ENCODE results near the gene IFRD1.

IFRD1 gene, protein sequence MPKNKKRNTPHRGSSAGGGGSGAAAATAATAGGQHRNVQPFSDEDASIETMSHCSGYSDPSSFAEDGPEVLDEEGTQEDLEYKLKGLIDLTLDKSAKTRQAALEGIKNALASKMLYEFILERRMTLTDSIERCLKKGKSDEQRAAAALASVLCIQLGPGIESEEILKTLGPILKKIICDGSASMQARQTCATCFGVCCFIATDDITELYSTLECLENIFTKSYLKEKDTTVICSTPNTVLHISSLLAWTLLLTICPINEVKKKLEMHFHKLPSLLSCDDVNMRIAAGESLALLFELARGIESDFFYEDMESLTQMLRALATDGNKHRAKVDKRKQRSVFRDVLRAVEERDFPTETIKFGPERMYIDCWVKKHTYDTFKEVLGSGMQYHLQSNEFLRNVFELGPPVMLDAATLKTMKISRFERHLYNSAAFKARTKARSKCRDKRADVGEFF

DNA sequence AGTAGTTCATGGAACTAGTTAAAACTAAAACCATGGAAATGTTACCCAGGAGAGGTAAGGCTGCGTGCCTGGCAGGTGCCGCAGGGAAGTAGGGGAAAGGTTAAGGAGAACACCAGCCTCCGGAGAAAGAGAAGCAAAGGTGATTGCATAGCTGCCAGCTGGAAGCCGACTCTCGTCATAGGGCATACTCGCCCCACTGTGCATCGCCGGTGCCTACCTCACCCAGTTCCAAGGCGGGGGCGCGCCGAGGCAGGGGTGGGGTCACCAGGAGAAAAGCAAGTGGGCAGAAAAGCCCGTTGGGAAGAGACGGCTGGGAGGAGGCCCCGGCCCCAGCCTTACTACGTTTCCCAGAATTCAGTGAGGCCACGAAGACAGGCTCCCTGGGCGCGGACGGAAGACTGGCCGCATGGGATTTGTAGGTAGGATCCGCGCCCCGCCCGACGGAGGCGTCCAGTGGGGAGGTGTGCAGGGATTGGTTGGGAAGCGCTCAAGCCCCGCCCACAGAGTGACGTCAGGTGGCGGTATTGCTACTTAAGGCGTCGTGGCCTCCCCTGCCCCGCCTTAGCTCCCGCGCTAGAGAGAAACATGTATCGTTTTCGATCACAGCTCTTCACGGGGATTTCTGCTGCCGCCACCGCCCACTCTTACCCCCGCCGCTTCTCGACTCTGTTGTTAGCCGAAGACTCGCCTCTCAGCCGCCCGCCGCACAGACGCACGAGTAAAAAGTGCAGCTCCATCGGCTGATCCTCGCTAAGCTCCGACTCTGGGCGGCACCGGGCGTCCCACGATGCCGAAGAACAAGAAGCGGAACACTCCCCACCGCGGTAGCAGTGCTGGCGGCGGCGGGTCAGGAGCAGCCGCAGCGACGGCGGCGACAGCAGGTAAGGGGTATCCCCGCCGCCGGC is at the start of gene IFRD1:
Gene IFRD1 (plus strand): TSS at position 559 of the 905 bp plus-strand sequence. CDS start 229 bp downstream, at position 788.
- peak; percentile 100 for DNase-seq
- in situ Hi-C loops (cut with HindIII; ENCODE audit: low pct_ligation_motif_present, low pct_unique_long_range_greater_than_20kb, low sequenced_read_pairs), result no loop called here

DNA sequence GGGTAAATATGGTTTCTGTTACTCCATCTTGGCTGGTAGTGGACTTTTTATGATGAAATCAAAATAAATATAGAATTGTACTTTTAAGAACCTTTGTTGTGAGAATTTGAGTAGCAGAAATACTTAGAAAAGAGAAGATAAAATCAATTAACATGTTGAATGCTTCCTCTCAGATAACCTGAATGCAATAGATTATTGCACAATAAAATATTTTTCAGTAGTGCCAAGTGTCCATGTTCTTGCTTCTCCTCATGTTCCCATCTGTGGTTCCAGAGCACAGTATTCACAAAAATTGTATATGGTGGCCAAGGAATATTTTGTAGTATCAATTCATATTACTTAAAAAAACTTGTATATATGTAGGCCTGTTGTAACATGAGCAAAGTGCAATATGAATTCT is 45.9 kb upstream of the IFRD1 start:
- in situ Hi-C loops (cut with HindIII; ENCODE audit: low pct_ligation_motif_present, low pct_unique_long_range_greater_than_20kb, low sequenced_read_pairs), result loop anchor here (25.0 kb wide), 1 partner anchor 642 kb away; no protein-coding TSS in a partner anchor
- DNase-seq, result no peak

DNA sequence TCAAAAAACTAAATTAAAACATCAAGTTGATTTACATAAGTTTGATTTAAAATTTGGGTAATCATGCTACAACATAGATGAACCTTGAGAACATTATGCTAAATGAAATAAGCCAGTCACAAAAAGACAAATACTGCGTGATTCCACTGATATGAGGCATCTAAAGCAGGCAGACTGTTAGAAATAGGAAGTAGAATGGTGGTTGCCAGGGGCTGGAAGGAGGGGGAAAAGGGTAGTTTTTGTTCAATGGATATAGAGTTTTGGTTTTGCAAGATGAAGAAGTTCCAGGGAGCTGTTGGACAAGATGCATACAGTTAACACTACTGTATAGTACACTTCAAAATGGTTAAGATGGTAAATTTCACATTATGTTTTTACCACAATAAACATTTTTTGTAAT is 45.0 kb upstream of the IFRD1 start:
- in situ Hi-C loops (cut with HindIII; ENCODE audit: low pct_ligation_motif_present, low pct_unique_long_range_greater_than_20kb, low sequenced_read_pairs), result loop anchor here (25.0 kb wide), 1 partner anchor 643 kb away; no protein-coding TSS in a partner anchor
- no peak for DNase-seq

DNA sequence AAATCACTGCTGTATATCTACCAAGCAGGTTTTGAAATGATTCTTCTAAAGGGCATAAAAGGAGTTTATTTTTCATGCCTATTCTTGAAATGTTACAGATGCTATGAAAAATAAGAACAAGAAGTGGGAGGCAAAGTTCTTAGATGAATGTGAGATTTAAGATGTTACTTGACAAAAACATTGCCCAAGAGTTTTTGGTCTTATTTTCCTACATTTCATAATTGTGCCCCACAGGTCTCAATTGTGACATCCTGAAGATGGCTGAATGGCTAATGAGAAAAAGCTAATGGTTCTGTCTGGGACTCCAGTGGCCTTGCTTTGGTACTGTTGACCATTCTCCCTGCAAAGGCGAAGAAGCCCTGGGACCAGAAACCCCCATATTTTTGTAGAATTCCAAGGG is 43.0 kb upstream of the IFRD1 start:
- no peak for DNase-seq
- in situ Hi-C loops (cut with HindIII; ENCODE audit: low pct_ligation_motif_present, low pct_unique_long_range_greater_than_20kb, low sequenced_read_pairs), result loop anchor here (25.0 kb wide), 1 partner anchor 645 kb away; no protein-coding TSS in a partner anchor

DNA sequence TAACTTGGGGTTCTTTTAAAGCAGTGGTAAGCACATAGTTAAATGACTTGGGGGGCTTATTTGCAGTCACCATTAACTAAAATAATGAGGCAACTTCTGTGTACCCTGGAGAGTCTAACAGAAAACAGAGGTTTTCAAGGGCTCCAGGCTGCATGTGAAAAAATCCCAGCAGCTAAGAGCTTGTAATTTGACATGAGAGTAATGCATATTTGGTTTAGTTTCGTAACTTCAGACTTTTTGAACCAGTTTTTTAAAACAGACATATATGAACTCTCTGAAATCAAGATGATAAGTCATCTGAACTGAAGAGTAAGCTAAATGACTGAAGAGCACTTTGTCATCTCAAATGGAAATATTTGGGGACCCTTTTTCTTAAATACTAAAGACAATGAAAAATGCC is 40.2 kb upstream of the IFRD1 start:
- in situ Hi-C loops (cut with HindIII; ENCODE audit: low pct_ligation_motif_present, low pct_unique_long_range_greater_than_20kb, low sequenced_read_pairs), result loop anchor here (25.0 kb wide), 1 partner anchor 648 kb away; no protein-coding TSS in a partner anchor
- DNase-seq, result no peak

DNA sequence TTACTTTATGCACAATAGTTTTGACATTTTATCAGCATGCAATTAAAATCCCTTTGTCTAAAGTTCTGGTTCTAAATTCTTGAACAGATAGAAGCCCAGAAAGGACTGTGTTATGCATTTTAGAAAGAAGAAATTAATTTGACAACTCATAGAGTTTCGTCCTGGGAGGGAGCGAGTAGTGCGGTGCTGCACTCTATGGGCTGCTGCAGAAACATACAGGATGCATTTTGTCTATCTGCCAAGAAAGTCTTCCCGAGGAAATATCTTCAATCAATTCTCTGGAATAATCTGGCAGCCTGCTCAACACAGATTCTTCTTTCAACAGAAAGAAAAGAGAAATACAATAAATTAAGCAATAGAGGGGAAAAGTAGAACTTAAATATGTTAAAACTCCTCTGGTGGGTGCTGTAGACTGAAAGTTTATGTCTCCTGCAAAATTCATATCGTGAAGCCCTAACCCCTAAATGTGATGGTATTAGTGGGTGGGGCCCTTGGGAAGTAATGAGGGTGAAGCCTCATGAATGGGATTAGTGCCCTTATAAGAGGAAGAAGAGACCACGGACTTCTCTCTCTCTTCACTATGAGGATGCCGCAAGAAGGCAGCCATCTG is 39.0 kb upstream of the IFRD1 start:
- DNase-seq, result peak; percentile 54
- in situ Hi-C loops (cut with HindIII; ENCODE audit: low pct_ligation_motif_present, low pct_unique_long_range_greater_than_20kb, low sequenced_read_pairs), result loop anchor here (25.0 kb wide), 1 partner anchor 649 kb away; no protein-coding TSS in a partner anchor

DNA sequence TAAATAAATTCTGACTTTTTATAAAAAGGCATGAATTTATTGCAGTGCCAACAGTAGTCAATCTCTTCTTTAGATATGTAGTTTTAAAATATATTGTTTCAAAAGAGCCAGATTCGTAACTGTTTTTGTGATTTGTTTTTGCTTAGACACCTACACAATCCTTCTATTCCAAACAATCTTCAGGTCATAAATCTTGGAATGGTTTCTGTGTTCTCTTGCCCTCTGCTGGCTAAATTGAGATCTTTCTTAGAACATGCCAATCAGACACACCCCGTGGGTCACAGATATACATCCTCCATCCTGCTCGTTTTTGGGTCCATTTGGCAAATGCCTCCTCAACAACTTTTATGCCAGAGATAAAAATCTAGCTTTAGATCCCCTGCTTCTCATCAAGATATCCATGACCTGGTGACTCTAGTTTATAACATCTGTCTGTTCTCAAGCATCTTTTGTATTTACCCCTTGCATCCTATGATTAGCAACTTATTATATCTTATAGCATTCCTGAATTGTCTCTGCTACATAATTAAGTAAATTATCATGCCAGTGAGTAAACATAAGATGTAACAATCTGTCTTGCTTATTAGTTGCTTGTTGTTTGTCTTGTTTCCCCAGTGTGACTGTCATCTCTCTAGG is 35.3 kb upstream of the IFRD1 start:
- peak; percentile 75 for DNase-seq
- in situ Hi-C loops (cut with HindIII; ENCODE audit: low pct_ligation_motif_present, low pct_unique_long_range_greater_than_20kb, low sequenced_read_pairs), result loop anchor here (25.0 kb wide), 1 partner anchor 653 kb away; no protein-coding TSS in a partner anchor

DNA sequence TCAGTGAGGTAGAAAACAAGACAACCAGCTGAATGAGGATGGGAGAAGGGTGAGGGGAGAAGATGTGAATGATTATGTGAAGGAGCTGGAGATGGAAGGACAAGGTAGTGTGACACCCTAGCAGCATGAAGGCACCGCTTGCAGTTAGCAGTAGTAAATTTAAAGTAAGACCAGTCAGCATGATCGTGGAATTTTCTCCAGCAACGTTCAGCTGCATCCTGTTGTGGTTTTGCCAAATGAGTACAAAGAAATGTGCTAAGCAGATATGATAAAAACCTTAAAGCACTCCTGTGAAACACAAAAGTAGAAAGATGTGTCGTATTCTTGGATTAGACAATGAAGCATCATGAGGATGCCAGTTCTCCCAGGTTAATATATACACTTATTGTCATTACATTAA is 34.1 kb upstream of the IFRD1 start:
- no peak for DNase-seq
- in situ Hi-C loops (cut with HindIII; ENCODE audit: low pct_ligation_motif_present, low pct_unique_long_range_greater_than_20kb, low sequenced_read_pairs), result loop anchor here (25.0 kb wide), 1 partner anchor 654 kb away; no protein-coding TSS in a partner anchor

DNA sequence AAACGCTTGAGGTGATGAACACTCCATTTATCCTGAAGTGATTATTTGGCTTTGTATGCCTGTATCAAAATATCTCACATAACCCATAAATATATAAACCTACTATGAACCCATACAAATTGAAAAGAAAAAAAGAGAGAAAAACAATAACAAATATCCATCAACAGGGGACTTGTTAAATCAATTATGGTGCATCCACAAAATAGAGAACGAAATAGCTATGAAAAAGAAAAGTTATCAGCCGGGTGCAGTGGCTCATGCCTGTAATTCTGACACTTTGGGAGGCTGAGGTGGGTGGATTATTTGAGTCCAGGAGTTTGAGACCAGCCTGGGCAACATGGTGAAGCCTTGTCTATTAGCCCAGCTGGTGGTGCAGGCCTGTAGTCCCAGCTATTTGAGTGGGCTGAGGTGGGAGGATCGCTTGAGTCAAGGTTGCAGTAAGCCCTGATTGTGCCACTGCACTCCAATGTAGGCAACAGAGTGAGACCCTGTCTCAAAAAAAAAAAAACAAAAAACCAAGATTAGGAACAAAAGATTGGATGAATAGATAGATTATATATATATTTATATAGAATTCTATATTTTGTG is 30.6 kb upstream of the IFRD1 start:
- no peak for DNase-seq
- in situ Hi-C loops (cut with HindIII; ENCODE audit: low pct_ligation_motif_present, low pct_unique_long_range_greater_than_20kb, low sequenced_read_pairs), result loop anchor here (25.0 kb wide), 1 partner anchor 657 kb away; no protein-coding TSS in a partner anchor

DNA sequence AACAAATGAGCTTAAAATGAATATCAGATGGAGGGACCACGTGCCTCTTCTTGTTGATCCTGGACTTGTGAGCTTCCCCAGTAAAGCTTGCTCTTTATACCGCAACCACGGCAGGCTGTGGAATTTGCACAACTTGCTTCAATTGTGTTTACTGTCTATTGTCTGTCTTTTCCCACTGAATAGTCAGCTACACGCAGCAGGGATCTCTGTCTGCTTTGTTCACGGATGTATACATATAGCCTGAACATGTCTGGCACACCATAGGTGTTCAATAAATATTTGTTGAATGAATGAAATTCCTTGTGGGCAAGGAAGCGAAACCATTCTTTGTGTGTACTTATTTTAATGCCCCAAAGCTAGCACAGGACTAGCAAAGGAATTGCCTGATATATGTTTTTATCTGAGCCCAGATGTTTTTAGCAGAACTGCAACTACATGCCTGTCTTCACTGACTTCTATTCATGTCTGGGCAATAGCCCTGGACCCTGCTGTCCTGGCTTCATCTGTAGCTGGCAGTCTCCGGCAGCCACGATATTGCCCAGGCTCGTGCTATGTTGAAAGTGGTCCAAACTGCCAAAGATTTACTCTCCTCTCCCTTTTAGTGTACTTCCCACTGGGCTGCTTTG is 29.9 kb upstream of the IFRD1 start:
- peak; percentile 35 for DNase-seq
- in situ Hi-C loops (cut with HindIII; ENCODE audit: low pct_ligation_motif_present, low pct_unique_long_range_greater_than_20kb, low sequenced_read_pairs), result loop anchor here (25.0 kb wide), 1 partner anchor 658 kb away; no protein-coding TSS in a partner anchor

DNA sequence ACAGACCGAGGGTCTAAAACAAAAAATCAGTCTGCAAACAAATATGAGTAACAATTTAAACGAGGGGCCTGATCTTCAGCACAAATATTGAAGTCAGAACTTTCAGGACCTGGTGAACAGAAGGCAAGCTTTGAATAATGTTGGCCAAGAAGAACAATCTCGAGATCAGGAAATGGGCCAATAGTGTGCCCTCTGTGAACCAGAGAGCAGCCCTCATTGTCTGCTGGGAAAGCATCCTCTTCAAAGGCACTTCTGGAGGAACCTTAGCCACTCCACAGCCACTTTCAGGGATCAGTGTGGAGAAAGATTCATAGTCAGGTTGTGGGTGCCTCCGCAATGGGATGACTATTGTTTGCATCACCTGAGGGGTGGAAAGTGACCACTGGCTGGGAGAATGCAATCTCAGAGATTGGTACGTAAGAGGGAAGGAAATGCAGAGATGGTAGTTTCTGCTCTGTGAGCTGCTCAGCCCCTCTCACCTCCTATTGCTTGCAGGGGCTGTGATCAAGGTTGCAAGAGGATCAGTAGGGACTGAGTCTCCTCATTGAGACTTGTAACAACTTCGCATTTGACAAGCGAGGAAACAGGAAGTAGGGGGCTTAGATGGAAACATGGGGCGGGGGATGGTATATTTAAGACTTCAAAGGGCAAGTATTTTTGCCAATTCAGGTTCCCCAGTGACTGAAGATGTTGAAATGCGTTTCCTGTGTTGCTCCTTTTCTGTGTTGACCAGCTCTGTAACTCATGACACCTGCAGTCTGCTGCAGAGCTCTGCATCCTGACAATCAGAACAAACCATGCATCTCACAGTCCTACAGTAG is 28.4 kb upstream of the IFRD1 start:
- in situ Hi-C loops (cut with HindIII; ENCODE audit: low pct_ligation_motif_present, low pct_unique_long_range_greater_than_20kb, low sequenced_read_pairs), result loop anchor here (25.0 kb wide), 1 partner anchor 660 kb away; no protein-coding TSS in a partner anchor

DNA sequence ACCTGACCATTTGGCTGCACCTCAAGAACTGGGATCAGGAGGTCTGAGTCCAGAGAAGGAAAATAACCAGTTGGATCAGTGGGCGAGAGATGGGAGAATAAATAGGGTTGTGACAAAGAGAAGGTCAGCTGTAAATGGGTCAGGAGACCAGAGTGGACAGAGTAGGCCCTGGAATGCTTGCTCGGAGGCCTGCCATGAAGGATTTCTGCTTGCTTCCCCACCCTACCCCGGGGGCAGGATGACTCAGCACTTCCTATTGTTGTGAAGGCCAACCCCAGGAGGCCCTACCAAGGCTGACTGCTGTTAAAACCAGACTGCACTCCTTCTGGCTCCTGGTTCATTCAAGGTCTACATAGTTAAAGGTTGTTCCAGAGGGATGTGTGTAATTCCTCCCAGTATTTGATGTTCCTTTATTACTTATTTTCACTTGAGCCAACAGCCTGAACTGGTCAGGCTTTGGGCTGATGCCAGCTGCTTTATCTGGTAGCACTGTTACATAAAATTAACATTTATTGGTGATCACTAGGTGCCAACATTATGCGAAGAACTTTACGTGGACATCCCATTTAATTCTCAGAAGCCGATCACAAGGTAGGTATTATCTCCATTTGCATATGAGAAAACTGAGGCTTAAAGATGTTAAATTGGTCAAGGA is 27.3 kb upstream of the IFRD1 start:
- in situ Hi-C loops (cut with HindIII; ENCODE audit: low pct_ligation_motif_present, low pct_unique_long_range_greater_than_20kb, low sequenced_read_pairs), result loop anchor here (25.0 kb wide), 1 partner anchor 661 kb away; no protein-coding TSS in a partner anchor
- DNase-seq, result peak; percentile 61

More for the DNA sequence above, 28.4 kb upstream of the IFRD1 start:
- DNase-seq, result no peak

DNA sequence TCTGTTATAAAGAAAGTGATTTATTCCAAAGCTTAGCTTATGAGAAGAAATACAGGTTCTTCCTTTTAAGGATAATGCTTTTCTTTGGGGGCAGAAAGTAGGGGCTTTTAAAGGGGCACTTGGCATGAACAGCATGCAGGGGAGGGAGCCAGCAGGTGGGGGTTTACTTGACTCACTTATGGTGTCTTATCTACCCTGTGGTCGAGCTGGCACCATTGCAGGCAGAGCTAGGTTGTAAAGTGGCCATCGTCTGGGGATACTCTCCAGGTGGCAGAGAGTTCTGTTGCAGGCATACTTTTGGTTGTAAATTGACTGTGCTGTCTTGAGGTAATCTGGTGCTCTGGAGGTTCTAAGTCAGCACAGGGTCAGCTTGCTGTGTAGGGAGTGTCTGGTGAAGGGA is 26.3 kb upstream of the IFRD1 start:
- DNase-seq, result no peak
- in situ Hi-C loops (cut with HindIII; ENCODE audit: low pct_ligation_motif_present, low pct_unique_long_range_greater_than_20kb, low sequenced_read_pairs), result loop anchor here (25.0 kb wide), 1 partner anchor 662 kb away; no protein-coding TSS in a partner anchor

DNA sequence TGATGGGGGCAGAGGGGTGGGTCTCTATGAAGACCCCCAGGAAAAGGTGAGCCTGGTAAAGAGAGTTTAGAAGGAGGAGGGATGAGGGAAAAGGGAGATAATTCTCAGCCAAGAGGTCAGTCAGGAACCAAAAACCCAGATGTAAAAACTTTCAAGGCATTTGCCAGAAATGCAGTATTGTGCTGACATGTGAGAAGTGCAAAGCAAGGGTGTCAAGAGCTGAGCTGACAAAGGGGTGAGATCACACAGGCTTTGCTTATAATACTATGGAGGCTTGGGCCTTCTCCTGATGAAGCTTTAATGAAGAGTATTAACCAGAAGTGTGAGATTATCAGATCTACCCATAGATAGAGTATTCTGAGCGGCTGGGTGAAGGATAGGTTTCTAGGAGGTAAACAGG is 22.3 kb upstream of the IFRD1 start:
- in situ Hi-C loops (cut with HindIII; ENCODE audit: low pct_ligation_motif_present, low pct_unique_long_range_greater_than_20kb, low sequenced_read_pairs), result no loop called here
- DNase-seq, result no peak

DNA sequence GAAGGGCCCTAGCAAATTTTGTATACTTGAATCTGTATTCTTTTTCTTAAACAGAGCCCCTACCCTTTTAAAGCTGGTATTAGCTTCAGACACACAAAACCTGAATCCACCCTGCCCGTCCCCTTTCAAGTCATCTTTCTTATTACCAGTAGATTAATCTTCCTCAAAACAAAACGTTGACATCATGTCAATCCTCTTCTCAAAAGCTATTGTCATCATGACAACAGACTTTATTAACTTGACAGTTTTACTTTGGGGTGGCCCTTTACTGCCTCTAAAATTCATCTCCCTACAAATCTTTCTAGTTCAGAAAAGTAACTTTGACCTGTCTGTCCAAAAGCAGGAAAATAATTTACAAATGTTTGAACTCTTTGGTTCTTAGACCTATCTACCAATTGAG is 21.5 kb upstream of the IFRD1 start:
- DNase-seq, result no peak
- in situ Hi-C loops (cut with HindIII; ENCODE audit: low pct_ligation_motif_present, low pct_unique_long_range_greater_than_20kb, low sequenced_read_pairs), result no loop called here

DNA sequence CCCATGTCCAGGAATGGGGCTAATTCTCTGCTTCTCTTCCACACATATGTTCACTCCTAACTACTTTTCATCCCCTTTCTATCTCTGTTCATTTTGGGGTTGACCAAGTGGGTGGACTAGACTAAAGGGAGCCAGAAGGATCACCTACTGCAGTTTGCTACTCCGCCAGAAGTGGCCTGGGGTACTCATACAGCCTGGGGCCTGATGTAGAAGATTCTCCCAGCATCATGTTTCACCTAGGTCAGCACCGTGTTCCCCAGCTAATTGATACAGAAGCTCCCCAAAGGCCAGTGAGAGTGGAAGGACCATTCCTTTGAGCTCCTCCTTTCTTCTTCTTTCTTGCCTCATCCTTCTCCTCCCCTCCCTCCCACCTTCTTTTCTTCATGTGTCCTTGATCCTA is 19.6 kb upstream of the IFRD1 start:
- in situ Hi-C loops (cut with HindIII; ENCODE audit: low pct_ligation_motif_present, low pct_unique_long_range_greater_than_20kb, low sequenced_read_pairs), result no loop called here
- DNase-seq, result no peak
